ENCODE measurements around the gene SH2D7. TPM values are rescaled to one million over a fixed set of nuclear protein-coding genes. Genes with fewer than 3 reads are reported as not detected.
"Not testable (repeated sequence)": the region's sequence is repeated elsewhere in the genome, so short reads cannot be mapped to it uniquely, and the experiment has no call there.

SH2D7 gene
- total RNA-seq, 1 experiment from 2014 or later, result not detected

DNA sequence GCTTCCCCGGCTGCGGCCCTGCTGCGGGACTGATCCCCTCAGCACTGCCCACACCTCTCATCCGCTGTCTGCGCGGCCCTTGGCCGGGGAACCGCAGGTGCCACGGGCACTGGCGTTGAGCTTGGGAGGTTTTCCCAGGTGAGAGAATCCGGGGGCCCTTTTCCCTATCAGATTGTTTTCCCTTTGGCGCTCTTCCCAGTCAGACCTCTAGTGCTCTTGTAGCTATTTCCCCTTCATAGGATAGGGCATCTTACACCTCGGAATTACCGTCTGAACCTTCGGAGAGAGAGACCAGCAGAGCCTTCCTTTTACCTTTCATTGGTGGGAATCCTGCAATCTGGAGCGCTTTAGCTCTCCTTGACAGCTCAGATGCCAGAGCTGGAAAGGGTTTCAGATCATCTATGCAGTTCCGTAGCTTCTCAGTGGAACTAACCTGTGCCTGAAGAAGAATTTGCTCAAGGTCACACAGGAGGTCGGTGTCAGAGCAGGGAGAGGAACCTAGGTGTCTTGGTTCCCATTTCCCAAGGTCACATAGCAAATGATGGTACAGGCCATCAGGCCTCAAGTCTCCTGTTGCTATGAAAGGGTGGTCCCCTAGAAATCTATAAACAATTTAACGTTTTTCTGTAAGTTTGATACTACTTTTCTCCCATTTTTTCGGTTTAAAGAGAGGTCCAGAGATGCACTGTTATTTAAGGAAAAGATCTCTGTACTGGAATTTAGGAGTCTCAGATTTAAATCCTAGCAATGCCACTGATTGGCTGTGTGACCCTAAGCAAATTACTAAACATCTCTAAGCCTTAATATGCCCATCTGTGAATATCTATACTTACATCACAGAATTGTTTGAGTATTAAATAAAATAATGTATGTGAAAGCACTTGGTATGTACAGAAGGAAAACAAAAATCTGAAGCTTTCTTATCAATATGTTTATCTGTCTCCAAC is 57.7 kb downstream of the SH2D7 start:
- CTCF ChIA-PET, result interaction anchor here (0.5 to 2.2 kb wide), 7 partner anchors 11 to 415 kb away, joined by 3 to 10 read pairs (median 4); partner anchors contain the start of genes CHRNA5 and CIB2
- peaks cover 36% of the 10 kb centered on the region for H3K4me1 Mint-ChIP-seq (ENCODE audit: insufficient read depth, unreplicated experiment)
- H3K27me3 Mint-ChIP-seq (ENCODE audit: insufficient read depth, unreplicated experiment), result no peaks in the 10 kb centered on the region
- POLR2A ChIA-PET, result interaction anchor here (0.6 to 3.2 kb wide), 21 partner anchors 9 to 724 kb away, joined by 3 to 22 read pairs (median 4); partner anchors contain the start of genes IREB2 and SKIC8
- peak overlapping the region; percentile 92 for H3K4me3 Mint-ChIP-seq (ENCODE audit: unreplicated experiment)
- BruUV-seq (replicated peaks), result no TSS peak
- peaks cover 14% of the 10 kb centered on the region for H3K36me3 Mint-ChIP-seq (ENCODE audit: insufficient read depth, unreplicated experiment)
- TF ChIP-seq, protein P1, sequence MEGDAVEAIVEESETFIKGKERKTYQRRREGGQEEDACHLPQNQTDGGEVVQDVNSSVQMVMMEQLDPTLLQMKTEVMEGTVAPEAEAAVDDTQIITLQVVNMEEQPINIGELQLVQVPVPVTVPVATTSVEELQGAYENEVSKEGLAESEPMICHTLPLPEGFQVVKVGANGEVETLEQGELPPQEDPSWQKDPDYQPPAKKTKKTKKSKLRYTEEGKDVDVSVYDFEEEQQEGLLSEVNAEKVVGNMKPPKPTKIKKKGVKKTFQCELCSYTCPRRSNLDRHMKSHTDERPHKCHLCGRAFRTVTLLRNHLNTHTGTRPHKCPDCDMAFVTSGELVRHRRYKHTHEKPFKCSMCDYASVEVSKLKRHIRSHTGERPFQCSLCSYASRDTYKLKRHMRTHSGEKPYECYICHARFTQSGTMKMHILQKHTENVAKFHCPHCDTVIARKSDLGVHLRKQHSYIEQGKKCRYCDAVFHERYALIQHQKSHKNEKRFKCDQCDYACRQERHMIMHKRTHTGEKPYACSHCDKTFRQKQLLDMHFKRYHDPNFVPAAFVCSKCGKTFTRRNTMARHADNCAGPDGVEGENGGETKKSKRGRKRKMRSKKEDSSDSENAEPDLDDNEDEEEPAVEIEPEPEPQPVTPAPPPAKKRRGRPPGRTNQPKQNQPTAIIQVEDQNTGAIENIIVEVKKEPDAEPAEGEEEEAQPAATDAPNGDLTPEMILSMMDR (IDR thresholded peaks at IDR 0.05; ENCODE audit: unreplicated experiment), result no peak
- peak; percentile 47 for DNase-seq (ENCODE audit: unreplicated experiment)
- H3K27ac Mint-ChIP-seq (ENCODE audit: low read depth, unreplicated experiment), result peak overlapping the region; percentile 90
- no peaks in the 10 kb centered on the region for H3K9me3 Mint-ChIP-seq (ENCODE audit: unreplicated experiment)
- intact Hi-C loops (cut with micrococcal nuclease), result loop anchor here (2.0 kb wide), 1 partner anchor 17 kb away; no protein-coding TSS in a partner anchor

DNA sequence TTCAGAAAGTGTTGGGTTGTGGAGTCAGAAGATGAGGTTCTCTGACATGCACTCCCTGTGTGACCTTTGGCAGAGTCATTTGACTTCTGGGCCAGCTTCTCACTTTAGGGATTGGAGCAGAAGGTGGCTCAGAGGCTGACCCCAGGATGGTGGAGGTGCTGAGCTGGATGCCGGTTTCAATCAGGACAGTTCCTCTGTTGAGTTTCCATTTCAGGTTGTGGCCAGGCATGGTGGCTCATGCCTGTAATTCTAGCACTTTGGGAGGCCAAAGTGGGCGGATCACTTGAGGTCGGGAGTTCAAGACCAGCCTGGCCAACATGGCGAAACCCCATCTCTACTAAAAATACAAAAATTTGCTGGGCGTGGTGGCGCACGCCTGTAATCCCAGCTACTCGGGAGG is 58.7 kb downstream of the SH2D7 start:
- POLR2A ChIA-PET, result interaction anchor here (0.6 kb wide), 1 partner anchor 32 kb away, joined by 6 read pairs; no protein-coding TSS in a partner anchor
- BruUV-seq (replicated peaks); DNase-seq (ENCODE audit: unreplicated experiment); intact Hi-C loops (cut with micrococcal nuclease); H3K27me3 Mint-ChIP-seq (ENCODE audit: insufficient read depth, unreplicated experiment); H3K9me3 Mint-ChIP-seq (ENCODE audit: unreplicated experiment): not testable (repeated sequence)
- H3K27ac Mint-ChIP-seq (ENCODE audit: low read depth, unreplicated experiment), result peak overlapping the region; percentile 90
- H3K4me3 Mint-ChIP-seq (ENCODE audit: unreplicated experiment), result peak overlapping the region; percentile 92
- H3K36me3 Mint-ChIP-seq (ENCODE audit: insufficient read depth, unreplicated experiment), result peaks cover 14% of the 10 kb centered on the region
- H3K4me1 Mint-ChIP-seq (ENCODE audit: insufficient read depth, unreplicated experiment), result peaks cover 46% of the 10 kb centered on the region
- CTCF ChIA-PET, result interaction anchor here (1.7 to 2.2 kb wide), 2 partner anchors 20 to 89 kb away, joined by 5 to 10 read pairs; partner anchors contain the start of gene CIB2

Other genes starting within 250 kb of the SH2D7 start
- gene TBC1D2B, start 14.8 kb upstream of the SH2D7 start, total RNA-seq (2022), result 21.2 and 21.6 TPM in 2 replicates
- 0.30 and 0.34 TPM in 2 replicates for gene CIB2, start 38.9 kb downstream of the SH2D7 start, total RNA-seq (2022)
- gene IDH3A, start 56.8 kb downstream of the SH2D7 start, total RNA-seq (2022), result 100.0 and 106 TPM in 2 replicates
- gene ACSBG1, start 142.0 kb downstream of the SH2D7 start, total RNA-seq (2022), result not detected in 2 replicates
- not detected in 2 replicates for gene DNAJA4, start 172.0 kb downstream of the SH2D7 start, total RNA-seq (2022)
- 54.3 and 56.2 TPM in 2 replicates for gene SKIC8, start 207.0 kb downstream of the SH2D7 start, total RNA-seq (2022)
- not detected in 2 replicates for gene CRABP1, start 247.8 kb downstream of the SH2D7 start, total RNA-seq (2022)

Data from MCF 10A (cell line).